HCT116 (cell line): ENCODE measurements around the gene TENM4. TPM values are rescaled to one million over a fixed set of nuclear protein-coding genes. Genes with fewer than 3 reads are reported as not detected.

Experiments
- ATAC-seq: fragments of 200-7000 bp; cut with Tn5 transposase; 2 replicates; pipeline ENCODE4 v1.9.1; 2020; ENCODE audit warnings: mild to moderate bottlenecking, moderate library complexity
- BruUV-seq: library from RNA; stranded (reverse); fragments of 400-500 nt; replicated peaks from 2 replicates; lab custom pipeline; 2021; lab: Mats Ljungman, UMichigan
- CTCF ChIA-PET: fragments of 300-600 bp; sonication (Branson Sonifier 250); formaldehyde crosslinking; loops from one replicate; lab custom pipeline; 2021; ENCODE audit warnings: antibody characterized with exemption; lab: Charles Lee
- POLR2A ChIA-PET: fragments of 300-600, 350-600 bp; sonication (Branson Sonifier 250); formaldehyde crosslinking; loops from one replicate; lab custom pipeline; 2021; ENCODE audit warnings: antibody characterized with exemption; lab: Charles Lee
- RAD21 ChIA-PET, 2 experiments: fragments of 300-600 bp; sonication (Branson Sonifier 250); formaldehyde crosslinking; loops; one replicate each; lab custom pipeline; 2023; ENCODE audit warnings: low total read pairs in 2 of 2; ENCODE audit not compliant: uncharacterized antibody in 2 of 2, unreplicated experiment in 2 of 2, low non-redundant PET in 1 of 2; lab: Charles Lee
- DNase-seq: peaks from one replicate; pipeline ENCODE4 v3.0.0-alpha.2; 2010; ENCODE audit warnings: low read depth, low spot score
- H2AFZ ChIP-seq: fragments of 200-600 bp; shearing (Covaris generic), sonication (generic); 2 replicates; pipeline ENCODE4 v1.6.1; 2017; ENCODE audit warnings: low read depth, mixed run types, mixed read lengths, antibody characterized with exemption, low read length; ENCODE audit not compliant: poor library complexity, severe bottlenecking
- H3K27ac ChIP-seq: 2 replicates; pipeline ENCODE4 v1.5.1; 2012; ENCODE audit warnings: low read depth, low read length
- H3K27me3 ChIP-seq: fragments of 200-600 bp; sonication (generic); 2 replicates; pipeline ENCODE4 v1.6.1; 2016; ENCODE audit warnings: mixed run types, low read length, mixed read lengths; ENCODE audit not compliant: insufficient read depth
- H3K36me3 ChIP-seq, 2 experiments: fragments of 200-500 bp in 1 of 2; fragments of 200-600 bp in 1 of 2; sonication (Bioruptor generic) in 1 of 2; sonication (generic) in 1 of 2; 2 replicates each; pipeline versions ENCODE4 v1.5.1 to v1.6.1; 2014 to 2016; ENCODE audit warnings: low read length in 2 of 2, inconsistent platforms in 1 of 2, mixed read lengths in 1 of 2, mixed run types in 1 of 2; ENCODE audit not compliant: insufficient read depth in 2 of 2, control insufficient read depth in 1 of 2
- H3K4me1 ChIP-seq, 2 experiments: fragments of 200-600 bp in 1 of 2; sonication (generic) in 1 of 2; 2 replicates each; pipeline versions ENCODE4 v1.5.1 to v1.6.1; 2012 to 2017; ENCODE audit warnings: low read length in 2 of 2, inconsistent platforms in 1 of 2, mild to moderate bottlenecking in 1 of 2, mixed read lengths in 1 of 2, mixed run types in 1 of 2, moderate library complexity in 1 of 2; ENCODE audit not compliant: insufficient read depth in 2 of 2, control insufficient read depth in 1 of 2
- H3K4me2 ChIP-seq: fragments of 200-600 bp; sonication (generic); 2 replicates; pipeline ENCODE4 v1.6.1; 2017; ENCODE audit warnings: mixed run types, low read length, mixed read lengths
- H3K4me3 ChIP-seq, 2 experiments: fragments of 200-600 bp in 1 of 2; sonication (generic) in 1 of 2; replicated peaks in 1 of 2; 2 replicates each; pipeline ENCODE4 v1.5.1; 2011 to 2016; ENCODE audit warnings: low read length in 2 of 2, control low read depth in 1 of 2, low read depth in 1 of 2, mild to moderate bottlenecking in 1 of 2, mixed read lengths in 1 of 2, mixed run types in 1 of 2
- H3K79me2 ChIP-seq: fragments of 200-600 bp; sonication (generic); 2 replicates; pipeline ENCODE4 v1.6.1; 2017; ENCODE audit warnings: mild to moderate bottlenecking, mixed run types, low read length, moderate library complexity, mixed read lengths; ENCODE audit not compliant: insufficient read depth
- H3K9ac ChIP-seq: fragments of 200-600 bp; sonication (generic); 2 replicates; pipeline ENCODE4 v1.6.1; 2016; ENCODE audit warnings: low read length, mixed read lengths
- H3K9me2 ChIP-seq: fragments of 200-600 bp; sonication (generic), shearing (Covaris generic); 2 replicates; pipeline ENCODE4 v1.6.1; 2017; ENCODE audit warnings: mixed run types, mild to moderate bottlenecking, moderate library complexity; ENCODE audit not compliant: insufficient read depth
- H3K9me3 ChIP-seq, 2 experiments: fragments of 200-500 bp in 1 of 2; fragments of 200-600 bp in 1 of 2; sonication (Bioruptor generic) in 1 of 2; sonication (generic) in 1 of 2; 2 replicates each; pipeline ENCODE4 v1.6.1; 2014 to 2017; ENCODE audit warnings: low read length in 2 of 2, mixed read lengths in 2 of 2, inconsistent platforms in 1 of 2, low read depth in 1 of 2, mild to moderate bottlenecking in 1 of 2, mixed run types in 1 of 2, moderate library complexity in 1 of 2; ENCODE audit not compliant: control insufficient read depth in 1 of 2, insufficient read depth in 1 of 2
- H4K20me1 ChIP-seq: fragments of 200-600 bp; sonication (generic), shearing (Covaris generic); 2 replicates; pipeline ENCODE4 v1.6.1; 2017; ENCODE audit warnings: mixed run types, mild to moderate bottlenecking, moderate library complexity; ENCODE audit not compliant: insufficient read depth
- CEBPB ChIP-seq: IDR thresholded peaks from 2 replicates; pipeline ENCODE4 v1.6.1; 2012; ENCODE audit warnings: low read depth
- ELF1 ChIP-seq: IDR thresholded peaks from 2 replicates; pipeline ENCODE4 v1.6.1; 2012; ENCODE audit warnings: low read depth, borderline replicate concordance
- EZH2 ChIP-seq: fragments of 200-600 bp; sonication (generic); IDR thresholded peaks from 2 replicates; pipeline ENCODE4 v1.6.1; 2017; ENCODE audit warnings: antibody characterized with exemption, mixed run types
- RAD21 ChIP-seq: IDR thresholded peaks from 2 replicates; pipeline ENCODE4 v1.6.1; 2012; ENCODE audit warnings: low read depth, mild to moderate bottlenecking
- SIN3A ChIP-seq: IDR thresholded peaks from 2 replicates; pipeline ENCODE4 v1.6.1; 2012; ENCODE audit warnings: low read depth
- SP1 ChIP-seq: IDR thresholded peaks from 2 replicates; pipeline ENCODE4 v1.6.1; 2012; ENCODE audit warnings: low read depth
- ZBTB33 ChIP-seq: IDR thresholded peaks from 2 replicates; pipeline ENCODE4 v1.6.1; 2011; ENCODE audit warnings: mild to moderate bottlenecking, low read length, moderate library complexity; ENCODE audit not compliant: insufficient replicate concordance; ENCODE audit errors: extremely low read depth
- intact Hi-C: fragments of 100-400 bp; cut with micrococcal nuclease; formaldehyde crosslinking; loops from 2 replicates; pipeline ENCODE4 v1.10.0; 2022
- total RNA-seq: library from RNA; stranded (reverse); gene quantifications from one replicate; pipeline ENCODE4 v1.2.1, GENCODE V29; 2021; ENCODE audit not compliant: unreplicated experiment
- TF ChIP-seq, protein P1 (sequence below): IDR thresholded peaks from 2 replicates; pipeline ENCODE4 v1.6.1; 2012; ENCODE audit warnings: low read depth

TENM4 gene
- total RNA-seq, 1 experiment from 2014 or later, result 0.05 TPM

GRCh38 chr11:79381036-79381435 is 59.8 kb downstream of the TENM4 start:
- no peaks in the 10 kb centered on the region for H3K79me2 ChIP-seq
- ChIA-PET RAD21 (no interaction called here), POLR2A (no interaction called here), CTCF (no interaction called here)
- TF ChIP-seq ELF1, result no peak
- TF ChIP-seq SP1, result no peak
- no peak for TF ChIP-seq CEBPB
- TF ChIP-seq, protein P1, sequence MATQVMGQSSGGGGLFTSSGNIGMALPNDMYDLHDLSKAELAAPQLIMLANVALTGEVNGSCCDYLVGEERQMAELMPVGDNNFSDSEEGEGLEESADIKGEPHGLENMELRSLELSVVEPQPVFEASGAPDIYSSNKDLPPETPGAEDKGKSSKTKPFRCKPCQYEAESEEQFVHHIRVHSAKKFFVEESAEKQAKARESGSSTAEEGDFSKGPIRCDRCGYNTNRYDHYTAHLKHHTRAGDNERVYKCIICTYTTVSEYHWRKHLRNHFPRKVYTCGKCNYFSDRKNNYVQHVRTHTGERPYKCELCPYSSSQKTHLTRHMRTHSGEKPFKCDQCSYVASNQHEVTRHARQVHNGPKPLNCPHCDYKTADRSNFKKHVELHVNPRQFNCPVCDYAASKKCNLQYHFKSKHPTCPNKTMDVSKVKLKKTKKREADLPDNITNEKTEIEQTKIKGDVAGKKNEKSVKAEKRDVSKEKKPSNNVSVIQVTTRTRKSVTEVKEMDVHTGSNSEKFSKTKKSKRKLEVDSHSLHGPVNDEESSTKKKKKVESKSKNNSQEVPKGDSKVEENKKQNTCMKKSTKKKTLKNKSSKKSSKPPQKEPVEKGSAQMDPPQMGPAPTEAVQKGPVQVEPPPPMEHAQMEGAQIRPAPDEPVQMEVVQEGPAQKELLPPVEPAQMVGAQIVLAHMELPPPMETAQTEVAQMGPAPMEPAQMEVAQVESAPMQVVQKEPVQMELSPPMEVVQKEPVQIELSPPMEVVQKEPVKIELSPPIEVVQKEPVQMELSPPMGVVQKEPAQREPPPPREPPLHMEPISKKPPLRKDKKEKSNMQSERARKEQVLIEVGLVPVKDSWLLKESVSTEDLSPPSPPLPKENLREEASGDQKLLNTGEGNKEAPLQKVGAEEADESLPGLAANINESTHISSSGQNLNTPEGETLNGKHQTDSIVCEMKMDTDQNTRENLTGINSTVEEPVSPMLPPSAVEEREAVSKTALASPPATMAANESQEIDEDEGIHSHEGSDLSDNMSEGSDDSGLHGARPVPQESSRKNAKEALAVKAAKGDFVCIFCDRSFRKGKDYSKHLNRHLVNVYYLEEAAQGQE, result no peak
- no peak for TF ChIP-seq ZBTB33
- no peak for TF ChIP-seq SIN3A
- no peak for TF ChIP-seq EZH2
- no peak for TF ChIP-seq RAD21
- no peaks in the 10 kb centered on the region for H3K9me2 ChIP-seq
- no peak overlapping the region for H3K9ac ChIP-seq
- H3K4me3 ChIP-seq, result no peak overlapping the region
- DNase-seq (no peak), ATAC-seq (no peak)
- H2AFZ ChIP-seq, result no peak overlapping the region
- BruUV-seq, result no TSS peak
- H3K27ac ChIP-seq, result no peak overlapping the region
- no peaks in the 10 kb centered on the region for H3K36me3 ChIP-seq
- H3K9me3 ChIP-seq, result no peaks in the 10 kb centered on the region
- no peak overlapping the region for H3K4me2 ChIP-seq
- intact Hi-C loops, result no loop called here
- H3K27me3 ChIP-seq, result peaks cover 31% of the 10 kb centered on the region
- no peaks in the 10 kb centered on the region for H4K20me1 ChIP-seq
- no peaks in the 10 kb centered on the region for H3K4me1 ChIP-seq
